Measurements from ENCODE around the gene SEMA3A.

Gene SEMA3A

GRCh38 chr7:84111842-84112241 lies 82.7 kb downstream of the SEMA3A start:
- Histone ChIP-seq H3K9me3 (ENCODE audit: control insufficient read depth in 2 of 2, low read length in 2 of 2) (no peaks in the 10 kb centered on the region), H3K4me3 (ENCODE audit: low read length in 2 of 2) (no peak overlapping the region), H3K27ac (ENCODE audit: low read length) (no peak overlapping the region), H3K4me1 (ENCODE audit: control insufficient read depth, insufficient read depth, low read length) (no peaks in the 10 kb centered on the region), H3K36me3 (ENCODE audit: control insufficient read depth in 2 of 2, insufficient read depth in 2 of 2, low read length in 2 of 2) (peaks cover 0 to 8% of the 10 kb centered on the region in 2 donors), H3K27me3 (ENCODE audit: control insufficient read depth in 1 of 2, insufficient read depth in 2 of 2, low read length in 2 of 2) (no peaks in the 10 kb centered on the region), H3K9ac (ENCODE audit: low read length in 2 of 2) (no peak overlapping the region)

GRCh38 chr7:84110400-84110799 lies 84.2 kb downstream of the SEMA3A start:
- Histone ChIP-seq H3K27me3 (ENCODE audit: control insufficient read depth in 1 of 2, insufficient read depth in 2 of 2, low read length in 2 of 2) (no peaks in the 10 kb centered on the region), H3K4me3 (ENCODE audit: low read length in 2 of 2) (no peak overlapping the region), H3K4me1 (ENCODE audit: control insufficient read depth, insufficient read depth, low read length) (no peaks in the 10 kb centered on the region), H3K27ac (ENCODE audit: low read length) (no peak overlapping the region), H3K9ac (ENCODE audit: low read length in 2 of 2) (no peak overlapping the region), H3K36me3 (ENCODE audit: control insufficient read depth in 2 of 2, insufficient read depth in 2 of 2, low read length in 2 of 2) (peaks cover 0 to 8% of the 10 kb centered on the region in 2 donors), H3K9me3 (ENCODE audit: control insufficient read depth in 2 of 2, low read length in 2 of 2) (no peaks in the 10 kb centered on the region)

GRCh38 chr7:84108787-84109186 lies 85.8 kb downstream of the SEMA3A start:
- H3K4me3 ChIP-seq (ENCODE audit: low read length in 2 of 2): no peak overlapping the region
- no peak overlapping the region for H3K9ac ChIP-seq (ENCODE audit: low read length in 2 of 2)
- no peaks in the 10 kb centered on the region for H3K9me3 ChIP-seq (ENCODE audit: control insufficient read depth in 2 of 2, low read length in 2 of 2)
- H3K27me3 ChIP-seq (ENCODE audit: control insufficient read depth in 1 of 2, insufficient read depth in 2 of 2, low read length in 2 of 2): no peaks in the 10 kb centered on the region
- no peak overlapping the region for H3K27ac ChIP-seq (ENCODE audit: low read length)
- H3K36me3 ChIP-seq (ENCODE audit: control insufficient read depth in 2 of 2, insufficient read depth in 2 of 2, low read length in 2 of 2): peaks cover 0 to 8% of the 10 kb centered on the region in 2 donors
- H3K4me1 ChIP-seq (ENCODE audit: control insufficient read depth, insufficient read depth, low read length): no peaks in the 10 kb centered on the region

- Histone ChIP-seq H3K9ac (ENCODE audit: low read length in 2 of 2) (no peak overlapping the region), H3K4me1 (ENCODE audit: control insufficient read depth, insufficient read depth, low read length) (no peaks in the 10 kb centered on the region), H3K9me3 (ENCODE audit: control insufficient read depth in 2 of 2, low read length in 2 of 2) (no peaks in the 10 kb centered on the region), H3K36me3 (ENCODE audit: control insufficient read depth in 2 of 2, insufficient read depth in 2 of 2, low read length in 2 of 2) (peaks cover 0 to 8% of the 10 kb centered on the region in 2 donors), H3K4me3 (ENCODE audit: low read length in 2 of 2) (no peak overlapping the region), H3K27me3 (ENCODE audit: control insufficient read depth in 1 of 2, insufficient read depth in 2 of 2, low read length in 2 of 2) (no peaks in the 10 kb centered on the region), H3K27ac (ENCODE audit: low read length) (no peak overlapping the region)
Measured at GRCh38 chr7:84108119-84108518, 86.5 kb downstream of the SEMA3A start.

GRCh38 chr7:84107259-84107658 lies 87.3 kb downstream of the SEMA3A start:
- Histone ChIP-seq H3K9ac (ENCODE audit: low read length in 2 of 2) (no peak overlapping the region), H3K36me3 (ENCODE audit: control insufficient read depth in 2 of 2, insufficient read depth in 2 of 2, low read length in 2 of 2) (peaks cover 0 to 8% of the 10 kb centered on the region in 2 donors), H3K4me1 (ENCODE audit: control insufficient read depth, insufficient read depth, low read length) (no peaks in the 10 kb centered on the region), H3K27me3 (ENCODE audit: control insufficient read depth in 1 of 2, insufficient read depth in 2 of 2, low read length in 2 of 2) (no peaks in the 10 kb centered on the region), H3K4me3 (ENCODE audit: low read length in 2 of 2) (no peak overlapping the region), H3K27ac (ENCODE audit: low read length) (no peak overlapping the region), H3K9me3 (ENCODE audit: control insufficient read depth in 2 of 2, low read length in 2 of 2) (no peaks in the 10 kb centered on the region)

GRCh38 chr7:84106291-84106690 lies 88.3 kb downstream of the SEMA3A start:
- Histone ChIP-seq H3K27me3 (ENCODE audit: control insufficient read depth in 1 of 2, insufficient read depth in 2 of 2, low read length in 2 of 2) (no peaks in the 10 kb centered on the region), H3K4me3 (ENCODE audit: low read length in 2 of 2) (no peak overlapping the region), H3K36me3 (ENCODE audit: control insufficient read depth in 2 of 2, insufficient read depth in 2 of 2, low read length in 2 of 2) (peaks cover 0 to 8% of the 10 kb centered on the region in 2 donors), H3K27ac (ENCODE audit: low read length) (no peak overlapping the region), H3K9me3 (ENCODE audit: control insufficient read depth in 2 of 2, low read length in 2 of 2) (no peaks in the 10 kb centered on the region), H3K4me1 (ENCODE audit: control insufficient read depth, insufficient read depth, low read length) (no peaks in the 10 kb centered on the region), H3K9ac (ENCODE audit: low read length in 2 of 2) (no peak overlapping the region)

GRCh38 chr7:84105586-84105985 lies 89.0 kb downstream of the SEMA3A start:
- no peak overlapping the region for H3K4me3 ChIP-seq (ENCODE audit: low read length in 2 of 2)
- no peaks in the 10 kb centered on the region for H3K27me3 ChIP-seq (ENCODE audit: control insufficient read depth in 1 of 2, insufficient read depth in 2 of 2, low read length in 2 of 2)
- H3K4me1 ChIP-seq (ENCODE audit: control insufficient read depth, insufficient read depth, low read length): no peaks in the 10 kb centered on the region
- H3K36me3 ChIP-seq (ENCODE audit: control insufficient read depth in 2 of 2, insufficient read depth in 2 of 2, low read length in 2 of 2): peaks cover 0 to 8% of the 10 kb centered on the region in 2 donors
- no peaks in the 10 kb centered on the region for H3K9me3 ChIP-seq (ENCODE audit: control insufficient read depth in 2 of 2, low read length in 2 of 2)
- H3K9ac ChIP-seq (ENCODE audit: low read length in 2 of 2): no peak overlapping the region
- H3K27ac ChIP-seq (ENCODE audit: low read length): no peak overlapping the region

GRCh38 chr7:84104826-84105225 lies 89.8 kb downstream of the SEMA3A start:
- Histone ChIP-seq H3K9me3 (ENCODE audit: control insufficient read depth in 2 of 2, low read length in 2 of 2) (no peaks in the 10 kb centered on the region), H3K9ac (ENCODE audit: low read length in 2 of 2) (no peak overlapping the region), H3K4me3 (ENCODE audit: low read length in 2 of 2) (no peak overlapping the region), H3K36me3 (ENCODE audit: control insufficient read depth in 2 of 2, insufficient read depth in 2 of 2, low read length in 2 of 2) (peaks cover 0 to 4% of the 10 kb centered on the region in 2 donors), H3K27me3 (ENCODE audit: control insufficient read depth in 1 of 2, insufficient read depth in 2 of 2, low read length in 2 of 2) (no peaks in the 10 kb centered on the region), H3K27ac (ENCODE audit: low read length) (no peak overlapping the region), H3K4me1 (ENCODE audit: control insufficient read depth, insufficient read depth, low read length) (no peaks in the 10 kb centered on the region)

- Histone ChIP-seq H3K4me1 (ENCODE audit: control insufficient read depth, insufficient read depth, low read length) (no peaks in the 10 kb centered on the region), H3K4me3 (ENCODE audit: low read length in 2 of 2) (no peak overlapping the region), H3K9me3 (ENCODE audit: control insufficient read depth in 2 of 2, low read length in 2 of 2) (no peaks in the 10 kb centered on the region), H3K9ac (ENCODE audit: low read length in 2 of 2) (no peak overlapping the region), H3K27ac (ENCODE audit: low read length) (no peak overlapping the region), H3K36me3 (ENCODE audit: control insufficient read depth in 2 of 2, insufficient read depth in 2 of 2, low read length in 2 of 2) (no peaks in the 10 kb centered on the region), H3K27me3 (ENCODE audit: control insufficient read depth in 1 of 2, insufficient read depth in 2 of 2, low read length in 2 of 2) (no peaks in the 10 kb centered on the region)
Measured at GRCh38 chr7:84102213-84102612, 92.4 kb downstream of the SEMA3A start.

- no peaks in the 10 kb centered on the region for H3K27me3 ChIP-seq (ENCODE audit: control insufficient read depth in 1 of 2, insufficient read depth in 2 of 2, low read length in 2 of 2)
- no peak overlapping the region for H3K9ac ChIP-seq (ENCODE audit: low read length in 2 of 2)
- H3K9me3 ChIP-seq (ENCODE audit: control insufficient read depth in 2 of 2, low read length in 2 of 2): no peaks in the 10 kb centered on the region
Measured at GRCh38 chr7:84100866-84101265, 93.7 kb downstream of the SEMA3A start.

GRCh38 chr7:84095971-84096370 lies 98.6 kb downstream of the SEMA3A start:
- no peaks in the 10 kb centered on the region for H3K36me3 ChIP-seq (ENCODE audit: control insufficient read depth in 2 of 2, insufficient read depth in 2 of 2, low read length in 2 of 2)
- H3K9me3 ChIP-seq (ENCODE audit: control insufficient read depth in 2 of 2, low read length in 2 of 2): no peaks in the 10 kb centered on the region
- H3K4me1 ChIP-seq (ENCODE audit: control insufficient read depth, insufficient read depth, low read length): no peaks in the 10 kb centered on the region
- no peaks in the 10 kb centered on the region for H3K27me3 ChIP-seq (ENCODE audit: control insufficient read depth in 1 of 2, insufficient read depth in 2 of 2, low read length in 2 of 2)
- H3K27ac ChIP-seq (ENCODE audit: low read length): no peak overlapping the region
- H3K9ac ChIP-seq (ENCODE audit: low read length in 2 of 2): no peak overlapping the region
- no peak overlapping the region for H3K4me3 ChIP-seq (ENCODE audit: low read length in 2 of 2)

More at GRCh38 chr7:84100866-84101265, 93.7 kb downstream of the SEMA3A start:
- Histone ChIP-seq H3K27ac (ENCODE audit: low read length) (no peak overlapping the region), H3K4me3 (ENCODE audit: low read length in 2 of 2) (no peak overlapping the region), H3K36me3 (ENCODE audit: control insufficient read depth in 2 of 2, insufficient read depth in 2 of 2, low read length in 2 of 2) (no peaks in the 10 kb centered on the region), H3K4me1 (ENCODE audit: control insufficient read depth, insufficient read depth, low read length) (no peaks in the 10 kb centered on the region)

Data from stomach smooth muscle (tissue), 2 donors.